GM21447 (cell line): ENCODE results near the gene MROH7.

Experiments
- ATAC-seq: cut with Tn5 transposase; IDR thresholded peaks from one replicate; pipeline ENCODE4 v1.9.1; 2021; ENCODE audit not compliant: unreplicated experiment

MROH7 gene

DNA sequence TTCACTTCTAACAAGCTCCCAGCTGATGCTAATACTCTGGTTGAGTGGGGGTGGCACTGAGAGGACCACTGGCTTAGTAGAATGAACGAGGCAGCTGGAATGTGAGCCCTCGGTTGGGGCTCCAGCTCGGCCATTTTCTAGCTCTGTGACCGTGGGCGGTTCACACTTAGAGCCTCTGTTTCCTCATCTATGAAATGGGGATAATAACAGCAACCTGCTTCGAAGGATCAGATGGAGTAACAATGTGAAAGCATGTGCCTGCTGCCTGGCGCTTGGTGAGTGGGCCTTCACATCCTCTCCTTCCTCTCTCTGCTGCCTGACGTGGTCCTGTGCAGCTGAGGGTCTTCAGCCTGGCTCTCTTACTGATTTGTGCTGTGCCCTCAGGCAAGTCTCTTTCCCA lies 53.2 kb downstream of the MROH7 start:
- no peak for ATAC-seq

DNA sequence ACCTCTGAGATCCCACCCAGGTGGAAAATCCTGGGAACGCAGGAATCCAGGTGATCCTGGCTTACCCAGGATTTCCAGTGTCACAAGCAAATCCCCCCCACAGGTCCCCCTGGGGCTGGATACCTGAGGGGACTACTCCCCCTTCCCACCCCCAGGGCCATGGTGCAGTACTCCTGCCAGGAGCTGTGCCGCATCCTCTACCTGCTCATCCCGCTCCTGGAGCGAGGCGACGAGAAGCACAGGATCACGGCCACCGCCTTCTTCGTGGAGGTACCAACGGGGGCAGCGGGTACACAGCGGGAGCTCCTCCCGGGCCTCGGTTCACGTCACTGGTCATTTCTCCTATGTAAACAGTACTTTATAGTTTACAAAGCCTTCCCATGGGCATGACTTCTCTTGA lies 53.6 kb downstream of the MROH7 start:
- ATAC-seq, result no peak

DNA sequence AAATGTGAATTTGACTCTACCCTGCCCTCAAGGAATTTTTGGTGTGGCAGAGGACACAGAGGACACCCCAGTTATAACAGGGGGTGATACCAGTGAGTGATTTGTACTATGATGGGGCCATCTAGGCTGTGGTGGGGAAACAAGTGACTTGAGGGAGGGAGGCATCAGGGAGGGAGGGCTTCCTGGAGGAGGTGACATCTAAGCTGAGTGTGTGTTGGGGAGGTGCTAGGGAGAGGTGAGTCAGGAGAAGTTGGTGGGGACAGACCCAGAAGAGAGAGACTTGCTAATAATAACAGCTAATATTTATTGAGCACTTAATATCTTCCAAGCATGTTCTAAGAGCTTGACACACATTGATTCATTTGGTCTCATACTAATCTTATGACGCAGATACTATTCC lies 54.2 kb downstream of the MROH7 start:
- no peak for ATAC-seq

DNA sequence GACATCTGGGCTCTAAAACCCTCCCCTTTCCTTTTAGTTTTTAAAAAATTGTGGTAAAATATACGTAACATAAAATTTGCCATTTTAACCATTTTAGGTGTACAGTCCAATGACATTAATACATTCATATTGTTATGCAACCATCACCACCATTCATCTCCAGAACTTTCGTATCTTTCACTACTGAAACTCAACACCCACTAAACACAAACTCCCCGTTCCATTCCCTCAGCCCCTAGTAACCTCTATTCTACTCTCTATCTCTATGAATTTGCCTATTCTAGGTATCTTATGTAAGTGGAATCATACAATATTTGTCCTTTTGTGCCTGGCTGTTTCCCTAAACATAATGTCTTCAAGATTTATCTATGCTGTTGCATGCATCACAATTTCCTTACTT lies 54.7 kb downstream of the MROH7 start:
- ATAC-seq, result no peak

DNA sequence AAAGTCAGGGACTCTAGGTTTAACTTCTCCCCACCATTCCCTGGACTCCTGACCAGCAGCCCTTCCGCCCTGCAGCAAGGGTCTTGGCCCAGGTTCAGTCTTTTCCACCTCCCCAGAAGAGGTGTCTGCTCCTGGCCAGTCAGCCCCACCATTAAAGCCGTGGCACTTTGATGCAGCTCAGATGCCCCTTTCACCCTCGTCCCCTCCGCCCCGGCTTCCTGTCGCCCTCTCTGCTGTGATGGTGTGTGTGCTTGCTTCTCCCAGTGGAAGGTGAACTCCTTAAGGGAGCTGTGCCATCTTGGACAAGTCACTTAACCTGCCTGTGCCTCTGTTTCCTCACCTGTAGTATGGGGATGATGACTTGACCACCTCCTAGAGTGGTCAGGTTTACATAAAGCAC lies 56.3 kb downstream of the MROH7 start:
- ATAC-seq, result no peak

DNA sequence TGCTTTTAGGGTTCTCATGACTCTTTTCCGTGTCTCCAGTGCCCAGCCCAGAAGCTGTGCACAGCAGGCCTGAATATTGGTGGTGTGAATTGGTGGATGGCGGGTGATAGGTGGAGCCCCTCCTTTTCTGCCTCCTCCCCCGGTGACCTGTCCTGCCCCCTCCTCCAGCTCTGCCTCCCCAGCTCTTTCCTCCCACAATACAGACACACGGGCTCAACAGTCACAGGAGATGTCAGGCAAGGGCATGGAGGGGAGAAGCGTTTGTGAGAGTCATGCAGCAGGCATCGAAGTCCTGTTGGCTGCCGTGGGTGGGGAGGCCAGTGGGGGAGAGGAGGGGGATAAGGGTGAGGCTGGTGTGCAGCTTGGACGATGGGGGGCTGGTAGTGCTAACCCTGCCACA lies 56.8 kb downstream of the MROH7 start:
- no peak for ATAC-seq

DNA sequence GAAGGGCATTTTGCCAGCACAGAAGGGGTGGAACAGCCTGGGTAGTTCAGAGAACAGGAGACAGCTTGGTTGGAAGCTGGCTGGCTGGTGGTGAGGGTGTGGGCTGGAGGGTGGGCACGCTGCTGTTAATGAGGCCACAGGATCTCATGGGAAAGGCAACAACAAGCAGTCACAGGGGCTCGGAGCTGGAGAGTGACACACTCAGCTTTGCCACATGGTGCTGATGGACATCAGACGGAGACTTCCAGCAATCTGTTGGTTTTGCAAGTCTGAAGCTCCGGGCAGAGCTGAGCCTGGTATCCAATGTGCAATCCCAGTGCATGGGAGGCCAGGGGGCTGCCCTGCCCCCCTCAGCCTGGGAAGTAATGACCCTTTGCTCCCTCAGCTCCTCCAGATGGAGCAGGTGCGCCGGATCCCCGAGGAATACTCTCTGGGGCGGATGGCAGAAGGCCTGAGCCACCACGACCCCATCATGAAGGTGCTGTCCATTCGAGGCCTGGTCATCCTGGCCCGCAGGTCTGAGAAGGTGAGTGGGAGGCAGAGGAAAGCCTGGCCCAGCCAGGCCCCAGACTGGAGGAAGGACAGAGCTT lies 58.4 kb downstream of the MROH7 start:
- ATAC-seq, result no peak

DNA sequence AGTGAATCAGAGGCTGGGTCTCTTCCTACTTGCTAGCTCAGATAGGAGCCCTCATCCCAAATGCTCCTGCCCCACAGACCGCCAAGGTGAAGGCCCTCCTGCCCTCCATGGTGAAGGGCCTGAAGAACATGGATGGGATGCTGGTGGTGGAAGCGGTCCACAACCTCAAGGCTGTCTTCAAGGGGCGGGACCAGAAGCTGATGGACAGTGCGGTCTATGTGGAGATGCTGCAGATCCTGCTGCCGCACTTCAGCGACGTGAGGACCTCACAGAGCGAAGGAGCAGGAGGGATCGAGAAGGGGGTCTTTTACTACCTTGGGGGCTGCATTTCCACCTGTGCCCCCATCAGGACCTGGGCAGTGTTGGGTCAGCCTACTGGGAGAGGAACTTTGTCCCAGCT lies 59.5 kb downstream of the MROH7 start:
- no peak for ATAC-seq

DNA sequence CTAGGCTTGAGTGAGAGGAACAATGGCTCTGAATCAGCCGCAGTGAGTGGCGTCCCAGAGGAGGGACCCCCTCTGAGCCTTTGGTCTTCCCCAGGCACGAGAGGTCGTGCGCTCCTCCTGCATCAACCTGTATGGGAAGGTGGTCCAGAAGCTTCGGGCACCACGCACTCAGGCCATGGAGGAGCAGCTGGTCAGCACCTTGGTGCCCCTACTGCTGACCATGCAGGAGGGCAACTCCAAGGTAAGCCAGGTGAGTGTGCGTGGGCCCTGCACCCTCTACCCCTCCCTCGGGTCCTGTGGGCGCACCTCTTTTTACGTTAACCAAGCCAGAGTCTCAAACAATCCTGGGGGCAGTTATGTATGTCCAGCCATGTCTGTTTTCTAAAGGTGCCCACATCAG lies 60.4 kb downstream of the MROH7 start:
- ATAC-seq, result no peak

DNA sequence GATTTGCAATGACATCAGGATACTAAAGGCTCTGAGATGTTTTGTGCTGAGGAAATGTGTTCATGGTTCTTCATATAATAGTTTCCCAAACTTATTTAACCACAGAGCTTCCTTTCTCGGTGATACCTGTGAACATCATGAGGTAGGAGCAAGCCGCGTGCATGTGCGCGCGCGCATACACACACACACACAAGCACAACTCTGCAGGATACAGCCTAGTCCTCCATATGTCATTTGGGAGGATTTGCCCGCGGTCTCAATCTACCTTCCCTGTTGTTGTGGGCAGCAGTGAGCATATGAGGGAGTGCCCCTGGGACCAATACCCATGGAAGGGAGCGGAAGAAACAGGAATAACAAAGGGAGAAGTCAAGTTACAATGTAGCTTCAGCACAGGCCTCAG lies 61.9 kb downstream of the MROH7 start:
- no peak for ATAC-seq

DNA sequence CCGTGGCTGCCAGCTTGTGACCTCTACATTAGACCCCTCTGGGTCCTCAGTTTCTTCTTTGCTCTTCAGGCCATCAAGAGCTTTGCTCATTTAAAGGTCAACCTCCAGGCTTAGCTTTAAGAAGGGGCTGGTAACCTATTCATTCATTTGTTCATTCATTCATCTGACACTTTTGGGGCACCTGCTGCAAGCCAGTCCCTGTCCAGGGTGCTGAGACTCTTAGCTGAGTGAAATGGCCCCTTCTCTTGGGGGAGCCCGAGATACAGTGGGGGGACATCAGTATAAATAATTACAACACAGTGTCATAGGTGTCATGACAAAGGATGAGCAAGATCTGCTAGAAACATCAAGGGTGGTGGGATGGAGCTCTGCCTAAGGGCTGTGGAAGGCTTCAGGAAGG lies 63.6 kb downstream of the MROH7 start:
- no peak for ATAC-seq

DNA sequence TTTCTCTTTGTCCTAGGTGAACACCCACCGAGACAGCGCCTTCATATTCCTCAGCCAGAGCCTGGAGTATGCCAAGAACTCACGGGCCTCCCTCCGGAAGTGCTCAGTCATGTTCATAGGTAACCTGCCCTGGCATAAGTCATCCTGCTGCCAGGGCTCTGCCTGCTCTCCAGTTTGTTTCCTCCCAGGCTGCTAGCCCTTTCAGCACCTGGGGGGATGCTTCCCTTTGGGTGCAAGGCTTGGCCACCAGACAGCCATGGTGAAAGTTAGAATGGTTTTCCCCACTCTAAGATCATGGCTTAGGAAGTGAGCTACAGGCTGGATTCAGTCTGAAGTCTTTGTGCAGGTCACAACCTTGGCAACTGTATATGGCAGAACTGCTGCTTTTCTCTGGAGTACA lies 64.8 kb downstream of the MROH7 start:
- ATAC-seq, result no peak

DNA sequence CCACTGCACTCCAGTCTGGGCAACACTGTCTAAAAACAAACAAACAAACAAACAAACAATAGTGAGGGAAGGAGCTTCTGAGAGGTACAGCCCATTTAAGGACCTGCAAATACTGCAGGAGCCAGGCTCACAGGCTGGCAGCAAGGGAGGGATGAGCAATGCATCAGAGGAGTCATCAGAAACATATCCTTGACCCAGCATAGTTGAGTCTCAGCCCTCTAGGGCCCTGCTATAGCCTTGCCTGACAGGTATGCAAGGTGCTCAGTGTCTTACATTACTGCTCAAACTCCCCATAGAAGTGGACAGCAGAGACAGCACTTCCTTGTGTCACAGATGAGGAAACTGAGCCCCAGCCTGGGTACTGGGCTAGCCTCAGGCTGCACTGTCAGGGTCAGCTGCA lies 66.8 kb downstream of the MROH7 start:
- no peak for ATAC-seq

DNA sequence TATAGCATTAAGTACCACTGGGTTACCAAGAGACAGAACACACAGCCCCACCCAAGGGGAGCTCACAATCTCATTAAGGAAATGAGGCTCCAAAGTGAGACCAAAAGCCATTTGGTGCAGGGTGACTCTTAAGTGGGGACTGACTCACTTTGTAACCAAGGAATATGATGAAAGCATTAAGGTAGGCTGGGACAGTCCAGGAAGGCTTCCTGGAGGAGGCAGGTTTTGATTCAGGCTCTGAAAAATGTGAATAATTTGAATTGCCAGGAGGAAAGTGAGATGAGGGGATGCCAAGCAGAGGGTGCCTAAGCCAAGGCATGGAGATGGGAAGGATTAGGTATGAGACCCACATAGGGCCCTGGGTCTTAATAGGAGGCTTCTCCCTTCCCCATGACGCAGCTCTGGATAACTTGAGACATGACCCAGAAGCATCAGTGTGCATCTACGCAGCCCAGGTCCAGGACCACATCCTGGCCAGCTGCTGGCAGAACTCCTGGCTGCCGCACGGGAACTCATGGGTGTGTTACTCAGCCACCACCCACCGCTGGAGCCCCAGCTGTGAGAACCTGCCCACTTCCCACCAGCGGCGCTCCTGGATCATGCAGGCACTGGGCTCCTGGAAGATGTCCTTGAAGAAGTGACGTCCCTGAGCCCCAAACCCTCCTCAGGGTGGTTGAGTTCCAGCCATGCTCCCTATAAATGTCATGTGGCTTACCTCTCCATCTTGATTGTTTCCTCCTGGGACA lies 68.1 kb downstream of the MROH7 start:
- ATAC-seq, result no peak

DNA sequence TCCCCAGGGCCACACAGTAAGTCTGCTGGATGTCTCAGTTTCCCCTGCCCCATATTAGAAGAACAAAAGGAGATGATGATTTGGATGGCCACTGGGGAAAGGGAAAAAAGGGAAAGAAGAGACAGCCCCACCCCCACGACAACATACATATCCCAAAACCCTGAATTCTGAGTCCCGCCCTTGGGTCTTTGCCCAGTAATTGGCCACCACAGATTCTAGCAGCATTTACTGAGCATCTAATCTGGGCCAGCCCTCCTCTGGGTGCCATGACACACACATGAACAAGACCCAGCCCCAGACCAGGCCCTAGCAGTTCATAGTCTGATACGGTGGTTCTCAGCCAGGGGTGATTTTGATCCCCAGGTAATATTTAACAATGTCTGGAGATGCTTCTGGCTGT lies 68.8 kb downstream of the MROH7 start:
- no peak for ATAC-seq

DNA sequence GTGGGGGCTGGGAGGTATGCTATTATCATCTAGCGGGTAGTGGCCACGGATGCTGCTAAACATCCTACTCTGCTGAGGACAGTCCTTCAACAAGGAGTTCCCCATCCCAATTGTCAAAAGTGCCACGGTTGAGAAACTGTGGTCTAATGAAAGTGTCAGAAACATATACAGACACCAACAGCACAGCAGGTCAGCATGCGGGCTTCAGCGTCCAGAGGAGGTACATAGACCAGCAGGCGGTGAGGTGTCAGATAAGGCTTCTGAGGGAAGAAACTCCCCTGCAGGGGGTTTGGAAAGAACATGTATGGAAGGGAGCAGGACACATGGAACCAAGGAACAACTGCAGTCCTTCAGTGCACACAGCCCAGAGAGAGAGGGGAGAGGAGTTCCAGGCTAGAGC lies 69.3 kb downstream of the MROH7 start:
- ATAC-seq, result no peak

DNA sequence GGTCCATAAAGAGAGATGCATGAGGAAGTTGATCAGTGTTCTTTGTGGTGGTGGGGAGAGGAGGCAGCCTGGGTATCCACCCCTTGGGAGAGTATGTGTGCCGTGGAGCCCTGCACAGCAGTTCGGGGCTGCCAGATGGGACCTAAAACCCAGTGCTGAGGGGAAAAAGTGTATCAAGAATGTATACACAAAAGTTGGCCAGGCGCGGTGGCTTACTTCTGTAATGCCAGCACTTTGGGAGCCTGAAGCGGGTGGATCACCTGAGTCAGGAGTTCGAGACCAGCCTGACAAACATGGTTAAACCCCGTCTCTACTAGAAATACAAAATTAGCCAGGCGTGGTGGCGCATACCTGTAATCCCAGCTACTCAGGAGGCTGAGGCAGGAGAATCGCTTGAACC lies 70.0 kb downstream of the MROH7 start:
- no peak for ATAC-seq

DNA sequence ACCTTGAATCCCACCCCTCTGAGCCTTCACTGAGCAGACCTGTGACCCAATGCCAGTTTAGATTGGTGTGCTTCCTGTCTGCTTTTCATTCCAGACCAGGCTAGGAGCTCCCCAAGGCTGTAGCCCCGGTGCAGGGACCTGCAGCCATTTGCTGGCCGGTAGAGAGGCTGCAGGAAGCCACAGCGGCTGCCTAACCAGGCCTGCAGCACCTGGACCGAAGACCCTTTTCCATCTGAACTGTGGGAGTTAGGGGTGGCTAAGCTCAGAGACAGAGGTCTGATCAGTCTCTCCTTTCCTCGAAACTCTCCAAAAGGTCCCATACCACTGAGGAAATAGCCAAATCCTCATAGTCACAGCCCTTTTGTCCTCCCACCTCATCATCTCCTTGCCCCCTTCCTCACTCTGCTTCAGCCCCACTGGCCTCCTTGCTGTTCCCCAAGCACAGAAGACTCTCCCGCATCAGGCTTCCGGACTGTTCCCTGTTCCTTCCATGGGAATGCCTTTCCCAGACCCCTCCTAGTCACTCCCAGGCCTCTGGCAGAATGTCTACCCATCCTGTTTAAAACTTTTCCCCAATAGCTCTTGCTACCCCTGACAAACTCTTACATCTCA lies 73.4 kb downstream of the MROH7 start:
- ATAC-seq, result no peak

DNA sequence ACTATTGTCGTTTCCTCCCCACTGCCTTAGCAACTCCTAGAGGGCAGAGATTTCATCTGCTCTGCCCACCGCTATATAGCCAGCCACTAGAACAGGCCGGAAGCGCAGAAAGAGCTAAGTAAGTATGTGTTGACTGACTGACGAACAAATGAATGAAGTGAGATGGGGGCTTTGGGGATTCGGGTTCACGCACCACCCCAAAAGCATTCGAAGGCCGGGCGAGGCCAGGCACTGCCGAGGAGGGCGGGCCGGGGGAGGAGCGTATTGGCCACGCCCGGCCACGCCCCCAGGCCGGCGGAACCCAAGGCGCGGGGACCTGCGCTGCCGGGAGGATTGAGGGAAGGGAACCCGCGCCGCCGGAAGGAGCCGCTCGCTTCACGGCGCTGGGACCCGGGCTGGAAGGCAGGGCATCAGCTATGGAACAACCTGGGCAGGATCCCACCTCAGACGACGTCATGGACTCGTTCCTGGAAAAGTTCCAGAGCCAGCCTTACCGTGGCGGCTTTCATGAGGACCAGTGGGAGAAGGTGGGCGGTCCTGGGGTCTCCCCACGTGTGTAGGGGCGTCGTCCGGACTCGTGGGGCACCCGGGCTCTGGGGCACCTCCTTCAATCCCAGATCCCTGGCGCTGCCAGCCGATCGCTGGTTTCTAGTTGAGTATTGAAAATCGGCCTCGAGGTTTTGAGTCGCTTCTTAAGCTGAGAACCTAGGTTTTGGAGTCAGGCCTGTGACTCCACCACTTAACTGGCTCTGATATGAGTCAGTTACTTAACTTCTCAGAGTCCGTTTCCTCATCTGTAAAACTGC lies 74.1 kb downstream of the MROH7 start, which contains the start of gene TTC4:
Gene TTC4, plus strand, starts transcription at position 369 of the 806 bp plus-strand sequence. Its CDS starts 48 bp downstream, at position 417.
- peak; percentile 91 for ATAC-seq

DNA sequence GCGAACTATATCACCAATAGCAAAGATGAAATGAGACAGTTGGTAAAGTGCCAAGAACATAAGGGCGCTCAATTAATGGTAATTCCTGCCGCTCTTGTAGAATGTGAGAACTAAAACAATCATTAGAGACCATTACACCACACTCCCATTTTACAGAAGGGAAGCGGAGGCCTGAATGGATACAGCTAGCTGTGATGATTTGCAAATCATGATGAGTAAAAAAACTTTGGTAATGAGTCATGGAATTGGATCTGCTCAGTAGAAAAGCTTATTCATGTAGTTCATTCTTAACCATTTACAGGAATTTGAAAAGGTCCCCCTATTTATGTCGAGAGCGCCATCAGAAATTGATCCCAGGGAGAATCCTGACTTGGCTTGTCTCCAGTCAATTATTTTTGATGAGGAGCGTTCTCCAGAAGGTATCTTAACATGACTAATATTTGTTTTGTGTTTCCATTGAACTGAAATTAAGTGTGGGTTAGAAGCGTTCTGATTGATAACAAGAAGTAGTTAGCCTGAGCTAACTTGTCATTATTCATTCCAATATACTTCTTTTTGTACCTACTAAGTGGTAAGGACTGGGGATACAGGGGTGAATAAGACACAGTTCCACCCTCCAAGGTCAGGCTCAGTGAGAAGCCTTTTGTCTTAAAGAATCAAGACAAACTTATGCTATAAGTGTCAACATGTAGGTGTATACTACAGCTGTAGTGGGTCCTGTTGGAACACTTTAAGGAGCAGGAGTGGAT lies 74.9 kb downstream of the MROH7 start:
- ATAC-seq, result peak; percentile 2

DNA sequence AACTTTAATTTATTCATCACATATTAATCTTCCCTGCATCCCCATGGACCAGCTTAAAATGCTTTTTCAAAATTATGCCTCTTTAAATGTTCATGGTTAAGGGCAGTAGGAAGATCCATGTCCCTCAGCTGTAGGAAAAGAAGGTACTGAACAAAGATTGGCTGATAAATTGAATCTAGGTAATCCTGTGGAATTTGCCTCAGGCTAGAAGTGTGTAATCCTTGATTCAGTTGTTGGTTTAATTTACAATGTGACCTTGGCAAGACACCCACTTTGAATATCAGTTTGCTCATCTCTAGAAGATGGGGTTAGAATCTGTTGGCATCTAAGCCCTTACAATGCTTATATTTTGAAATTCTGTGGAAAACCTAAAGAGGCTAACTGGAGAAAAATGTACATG lies 80.1 kb downstream of the MROH7 start:
- ATAC-seq, result no peak
